Mesendoderm (in vitro differentiated cells): ENCODE measurements around the gene TSSK2.

Experiments
- DNase-seq: peaks from one replicate; pipeline ENCODE4 v3.0.0; 2013
- H2AK5ac ChIP-seq: 2 replicates; pipeline ENCODE4 v1.6.1; 2013; ENCODE audit warnings: low read length, inconsistent platforms
- H2BK120ac ChIP-seq: 2 replicates; pipeline ENCODE4 v1.6.1; 2013; ENCODE audit warnings: low read depth, mild to moderate bottlenecking, low read length, moderate library complexity, mixed read lengths
- H2BK15ac ChIP-seq: replicated peaks from 2 replicates; pipeline ENCODE4 v1.6.1; 2013; ENCODE audit warnings: low read depth, mild to moderate bottlenecking, moderate library complexity
- H2BK5ac ChIP-seq: 2 replicates; pipeline ENCODE4 v1.6.1; 2013; ENCODE audit warnings: low read length, inconsistent platforms
- H3K18ac ChIP-seq: 2 replicates; pipeline ENCODE4 v1.6.1; 2013; ENCODE audit warnings: mild to moderate bottlenecking, low read length, mixed read lengths
- H3K23ac ChIP-seq: one replicate; pipeline ENCODE4 v1.6.1; 2013; ENCODE audit warnings: low read length
- H3K27ac ChIP-seq: 2 replicates; pipeline ENCODE4 v1.5.1; 2013; ENCODE audit warnings: low read depth, mild to moderate bottlenecking, inconsistent platforms, low read length, moderate library complexity
- H3K27me3 ChIP-seq: 2 replicates; pipeline ENCODE4 v1.6.1; 2013; ENCODE audit warnings: low read length, control low read depth, mild to moderate bottlenecking, inconsistent platforms; ENCODE audit not compliant: insufficient read depth, poor library complexity
- H3K36me3 ChIP-seq: 2 replicates; pipeline ENCODE4 v1.6.1; 2013; ENCODE audit warnings: low read length, inconsistent platforms; ENCODE audit not compliant: control insufficient read depth, insufficient read depth
- H3K4ac ChIP-seq: one replicate; pipeline ENCODE4 v1.6.1; 2013; ENCODE audit warnings: low read depth, mild to moderate bottlenecking, low read length, moderate library complexity
- H3K4me1 ChIP-seq: 2 replicates; pipeline ENCODE4 v1.6.1; 2013; ENCODE audit warnings: low read depth, low read length, inconsistent platforms; ENCODE audit not compliant: control insufficient read depth
- H3K4me2 ChIP-seq: 2 replicates; pipeline ENCODE4 v1.6.1; 2013; ENCODE audit warnings: low read length
- H3K4me3 ChIP-seq: 2 replicates; pipeline ENCODE4 v1.5.1; 2013; ENCODE audit warnings: mild to moderate bottlenecking, low read length
- H3K56ac ChIP-seq: one replicate; pipeline ENCODE4 v1.6.1; 2013; ENCODE audit warnings: low read length
- H3K79me1 ChIP-seq: 2 replicates; pipeline ENCODE4 v1.6.1; 2013; ENCODE audit warnings: low read length, inconsistent platforms
- H3K79me2 ChIP-seq: 2 replicates; pipeline ENCODE4 v1.6.1; 2013; ENCODE audit warnings: mild to moderate bottlenecking, low read length; ENCODE audit not compliant: control insufficient read depth, insufficient read depth
- H3K9ac ChIP-seq: 2 replicates; pipeline ENCODE4 v1.6.1; 2013; ENCODE audit warnings: low read length, inconsistent platforms
- H4K5ac ChIP-seq: one replicate; pipeline ENCODE4 v1.6.1; 2013; ENCODE audit warnings: low read length
- H4K8ac ChIP-seq: one replicate; pipeline ENCODE4 v1.6.1; 2013; ENCODE audit warnings: low read depth, mild to moderate bottlenecking, control low read depth, low read length, moderate library complexity
- WGBS: extraction: QIAGEN DNeasy Blood & Tissue Kit; methylation state at CpG from one replicate; pipeline ENCODE4 v1.1.7; 2013; ENCODE audit warnings: low lambda C conversion rate, missing lambda C conversion rate; ENCODE audit not compliant: insufficient coverage; ENCODE audit errors: extremely low coverage; 5-methylcytosine and 5-hydroxymethylcytosine counted together

Gene TSSK2

DNA sequence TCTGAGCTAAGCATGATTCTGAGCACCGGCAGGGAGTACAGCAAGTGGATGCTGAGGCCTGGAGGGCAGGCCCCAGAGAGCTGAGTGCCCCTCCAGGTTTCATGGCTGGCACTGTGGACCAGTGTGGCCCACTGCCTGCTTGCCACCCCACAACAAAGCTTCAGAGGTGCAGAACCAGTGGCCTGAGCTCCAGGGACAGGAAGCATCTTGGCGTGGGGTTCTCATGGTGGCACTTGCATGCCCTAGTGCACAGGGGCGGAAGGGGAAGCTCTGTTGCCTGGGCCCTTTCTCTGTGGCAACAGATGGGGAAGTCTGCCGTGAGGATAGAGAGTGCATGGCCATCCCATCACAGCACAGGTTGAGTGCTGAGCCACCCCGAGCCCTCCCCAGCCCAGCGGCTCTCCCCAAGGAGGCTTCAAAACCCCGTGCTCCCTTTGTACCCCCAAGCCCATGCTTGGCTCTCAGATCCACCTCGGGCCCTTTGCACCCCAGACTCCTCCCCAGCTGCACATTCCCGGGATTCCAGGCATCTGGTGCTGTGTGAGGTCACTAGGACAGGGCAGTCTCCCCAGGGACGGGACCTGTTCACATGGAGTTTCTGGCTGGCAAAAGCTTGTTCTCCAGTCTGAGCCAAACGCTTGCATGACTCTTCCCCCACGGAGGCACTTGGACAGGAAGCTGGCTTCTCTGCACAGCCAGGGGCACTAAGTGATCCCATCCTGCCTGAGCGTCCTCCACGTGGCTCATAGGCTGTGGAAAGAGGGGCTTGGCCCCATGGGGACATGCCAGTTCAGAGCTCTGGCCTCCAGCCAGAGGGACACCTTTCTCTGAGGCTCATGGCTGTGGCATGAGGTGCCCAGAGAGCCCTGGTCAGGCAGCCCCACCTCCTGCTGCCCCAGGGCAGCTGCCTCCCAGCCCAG, 43.3 kb downstream of the TSSK2 start:
- peaks cover 35% of the 10 kb centered on the region for H3K79me1 ChIP-seq

GRCh38 chr22:19175026-19175601, 44.0 kb downstream of the TSSK2 start:
- WGBS = no CpG with 5 or more reads among the region's 7 CpGs
- no peak for DNase-seq
- no peak overlapping the region for H4K5ac ChIP-seq
- peaks cover 28% of the 10 kb centered on the region for H3K79me2 ChIP-seq
- H2BK120ac ChIP-seq = no peak overlapping the region
- no peak overlapping the region for H3K27ac ChIP-seq
- H3K9ac ChIP-seq = no peak overlapping the region
- no peak overlapping the region for H3K4me2 ChIP-seq
- H3K4me3 ChIP-seq = no peak overlapping the region
- peaks cover 13% of the 10 kb centered on the region for H3K4me1 ChIP-seq
- peaks cover 3% of the 10 kb centered on the region for H3K36me3 ChIP-seq
- no peak overlapping the region for H3K18ac ChIP-seq
- peaks cover 1% of the 10 kb centered on the region for H3K27me3 ChIP-seq
- peaks cover 35% of the 10 kb centered on the region for H3K79me1 ChIP-seq
- no peak overlapping the region for H2BK5ac ChIP-seq
- no peak overlapping the region for H3K23ac ChIP-seq
- H4K8ac ChIP-seq = no peak overlapping the region
- no peak overlapping the region for H3K4ac ChIP-seq
- H3K56ac ChIP-seq = no peak overlapping the region
- H2AK5ac ChIP-seq = no peak overlapping the region
- no peak overlapping the region for H2BK15ac ChIP-seq

More for the DNA sequence above, 43.3 kb downstream of the TSSK2 start:
- Histone ChIP-seq H3K36me3 (peaks cover 3% of the 10 kb centered on the region), H3K27me3 (peaks cover 5% of the 10 kb centered on the region), H4K5ac (no peak overlapping the region), H3K9ac (peak overlapping the region; percentile 30), H3K4me3 (no peak overlapping the region), H2BK120ac (no peak overlapping the region), H3K23ac (no peak overlapping the region), H4K8ac (no peak overlapping the region), H3K56ac (peak overlapping the region; percentile 80), H2BK15ac (no peak overlapping the region), H3K4me1 (peaks cover 13% of the 10 kb centered on the region), H3K18ac (no peak overlapping the region), H2AK5ac (no peak overlapping the region), H3K27ac (no peak overlapping the region), H3K4me2 (no peak overlapping the region), H2BK5ac (no peak overlapping the region), H3K79me2 (peaks cover 28% of the 10 kb centered on the region), H3K4ac (no peak overlapping the region)
- no CpG with 5 or more reads among the region's 14 CpGs for WGBS
- DNase-seq = peak; percentile 68

DNA sequence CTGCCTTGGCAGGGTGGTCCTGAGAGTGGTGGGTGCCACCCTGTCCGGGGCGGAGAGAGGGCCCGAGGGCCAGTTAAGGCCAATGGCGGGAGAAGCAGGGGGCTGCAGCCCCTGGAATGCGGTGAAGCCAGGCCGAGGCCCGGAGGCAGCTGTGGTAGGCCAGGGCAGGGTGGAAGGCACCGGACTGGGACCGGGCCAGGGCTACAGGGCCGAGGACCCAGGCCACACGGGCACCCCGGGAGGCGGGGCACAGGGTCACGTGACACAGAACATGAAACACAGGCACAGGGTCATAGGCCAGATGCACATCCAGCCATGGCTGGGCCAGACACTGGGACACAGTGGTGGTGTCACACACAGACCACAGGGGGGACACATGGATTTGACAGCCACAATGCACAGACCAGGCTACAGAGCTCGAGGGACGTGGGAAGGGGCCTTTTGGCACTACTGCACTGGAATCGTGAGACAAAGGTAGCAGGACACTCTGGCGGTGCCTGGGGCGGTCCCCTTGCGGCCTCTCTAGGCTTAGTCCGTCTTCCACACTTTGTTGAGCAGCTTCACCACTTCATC, 44.6 kb downstream of the TSSK2 start:
- Histone ChIP-seq H3K79me2 (peaks cover 28% of the 10 kb centered on the region), H3K9ac (peak overlapping the region; percentile 91), H4K5ac (no peak overlapping the region), H2BK15ac (no peak overlapping the region), H3K79me1 (peaks cover 35% of the 10 kb centered on the region), H3K4me2 (no peak overlapping the region), H3K27ac (no peak overlapping the region), H3K4me1 (peaks cover 13% of the 10 kb centered on the region), H3K18ac (no peak overlapping the region), H3K4me3 (no peak overlapping the region), H2AK5ac (no peak overlapping the region), H3K23ac (no peak overlapping the region), H3K4ac (no peak overlapping the region), H3K56ac (peak overlapping the region; percentile 31), H4K8ac (no peak overlapping the region), H2BK5ac (no peak overlapping the region), H3K27me3 (no peaks in the 10 kb centered on the region), H3K36me3 (peaks cover 3% of the 10 kb centered on the region), H2BK120ac (no peak overlapping the region)
- no CpG with 5 or more reads among the region's 21 CpGs for WGBS
- DNase-seq = no peak

GRCh38 chr22:19176175-19176643, 45.1 kb downstream of the TSSK2 start:
- peaks cover 28% of the 10 kb centered on the region for H3K79me2 ChIP-seq
- peaks cover 3% of the 10 kb centered on the region for H3K36me3 ChIP-seq
- H2BK5ac ChIP-seq = no peak overlapping the region
- H3K27ac ChIP-seq = no peak overlapping the region
- no peak overlapping the region for H3K4me2 ChIP-seq
- no peak overlapping the region for H2BK15ac ChIP-seq
- no peak overlapping the region for H3K4me3 ChIP-seq
- no peak overlapping the region for H2BK120ac ChIP-seq
- H4K5ac ChIP-seq = no peak overlapping the region
- no peaks in the 10 kb centered on the region for H3K27me3 ChIP-seq
- no peak overlapping the region for H3K23ac ChIP-seq
- no CpG with 5 or more reads among the region's 12 CpGs for WGBS
- H2AK5ac ChIP-seq = no peak overlapping the region
- H3K79me1 ChIP-seq = peaks cover 35% of the 10 kb centered on the region
- peak overlapping the region; percentile 73 for H3K56ac ChIP-seq
- no peak overlapping the region for H4K8ac ChIP-seq
- H3K4ac ChIP-seq = no peak overlapping the region
- no peak overlapping the region for H3K18ac ChIP-seq
- H3K9ac ChIP-seq = peak overlapping the region; percentile 91
- DNase-seq = peak; percentile 39
- H3K4me1 ChIP-seq = peaks cover 13% of the 10 kb centered on the region

GRCh38 chr22:19176732-19177131, 45.6 kb downstream of the TSSK2 start:
- Histone ChIP-seq H3K27ac (no peak overlapping the region), H3K4me3 (no peak overlapping the region)
- DNase-seq = no peak

More at GRCh38 chr22:19176732-19177131, 45.6 kb downstream of the TSSK2 start:
- H3K4ac ChIP-seq = no peak overlapping the region
- peaks cover 3% of the 10 kb centered on the region for H3K36me3 ChIP-seq
- no peak overlapping the region for H3K4me2 ChIP-seq
- no peak overlapping the region for H2AK5ac ChIP-seq
- peaks cover 13% of the 10 kb centered on the region for H3K4me1 ChIP-seq
- peak overlapping the region; percentile 91 for H3K9ac ChIP-seq
- peaks cover 26% of the 10 kb centered on the region for H3K79me2 ChIP-seq
- H4K8ac ChIP-seq = no peak overlapping the region
- H2BK5ac ChIP-seq = no peak overlapping the region
- H3K27me3 ChIP-seq = no peaks in the 10 kb centered on the region
- no CpG with 5 or more reads among the region's 12 CpGs for WGBS
- H3K23ac ChIP-seq = no peak overlapping the region
- no peak overlapping the region for H2BK120ac ChIP-seq
- H2BK15ac ChIP-seq = no peak overlapping the region
- H3K56ac ChIP-seq = peak overlapping the region; percentile 73
- no peak overlapping the region for H3K18ac ChIP-seq
- no peak overlapping the region for H4K5ac ChIP-seq
- peaks cover 35% of the 10 kb centered on the region for H3K79me1 ChIP-seq
